Endothelial cell of umbilical vein (primary cell): ENCODE measurements around the gene ZNF407. TPM values are rescaled to one million over a fixed set of nuclear protein-coding genes. Genes with fewer than 3 reads are reported as not detected.

ENCODE experiments used
- BruUV-seq: library from RNA; stranded (reverse); fragments of 400-500 nt; replicated peaks from 2 replicates; lab custom pipeline; 2021; lab: Mats Ljungman, UMichigan
- CTCF ChIA-PET: fragments of 300-600, 350-600 bp; sonication (Branson Sonifier 250); formaldehyde crosslinking; loops from one replicate; lab custom pipeline; 2021; ENCODE audit warnings: antibody characterized with exemption, inconsistent platforms; lab: Charles Lee
- POLR2A ChIA-PET: fragments of 300-600, 350-600 bp; sonication (Branson Sonifier 250); formaldehyde crosslinking; loops from one replicate; lab custom pipeline; 2021; ENCODE audit warnings: antibody characterized with exemption, inconsistent platforms; lab: Charles Lee
- DNase-seq: peaks from one replicate; pipeline ENCODE4 v3.0.0-alpha.2; 2011; ENCODE audit warnings: low read depth, low spot score
- FAIRE-seq: peaks from 2 replicates; lab custom pipeline; 2011; peaks lifted over from hg19 to GRCh38; lab: Jason Lieb, UNC
- H2AFZ ChIP-seq: 2 replicates; pipeline ENCODE4 v1.6.0; 2012; ENCODE audit warnings: low read depth, low read length, control low read depth, inconsistent platforms
- H3K27ac ChIP-seq: 2 replicates; pipeline ENCODE4 v1.5.1; 2011; ENCODE audit warnings: low read depth, mild to moderate bottlenecking, control low read depth, low read length, moderate library complexity; ENCODE audit not compliant: insufficient read depth
- H3K27me3 ChIP-seq, 2 experiments: 2 replicates each; pipeline versions ENCODE4 v1.6.0 to v1.6.1; 2011; ENCODE audit warnings: low read length in 2 of 2, mixed read lengths in 1 of 2; ENCODE audit not compliant: control insufficient read depth in 2 of 2, insufficient read depth in 2 of 2
- H3K36me3 ChIP-seq, 2 experiments: 2 replicates in 1 of 2; 3 replicates in 1 of 2; pipeline ENCODE4 v1.5.1; 2011; ENCODE audit warnings: low read length in 2 of 2, mild to moderate bottlenecking in 1 of 2, moderate library complexity in 1 of 2; ENCODE audit not compliant: control insufficient read depth in 2 of 2, insufficient read depth in 2 of 2; ENCODE audit errors: extremely low read depth in 1 of 2
- H3K4me1 ChIP-seq: 3 replicates; pipeline ENCODE4 v1.5.1; 2011; ENCODE audit warnings: mild to moderate bottlenecking, low read length; ENCODE audit not compliant: control insufficient read depth, insufficient read depth; ENCODE audit errors: extremely low read depth
- H3K4me2 ChIP-seq: 2 replicates; pipeline ENCODE4 v1.6.1; 2011; ENCODE audit warnings: low read length, control low read depth, mixed read lengths; ENCODE audit not compliant: insufficient read depth
- H3K4me3 ChIP-seq, 3 experiments: fragments of 200-600 bp in 1 of 3; sonication (generic), shearing (Covaris generic) in 1 of 3; replicated peaks in 1 of 3; 2 replicates each; pipeline ENCODE4 v1.5.1; 2011 to 2016; ENCODE audit warnings: control low read depth in 3 of 3, low read length in 3 of 3, mild to moderate bottlenecking in 2 of 3, inconsistent platforms in 1 of 3, low read depth in 1 of 3, moderate library complexity in 1 of 3; ENCODE audit not compliant: insufficient read depth in 1 of 3
- H3K79me2 ChIP-seq: 2 replicates; pipeline ENCODE4 v1.6.0; 2012; ENCODE audit warnings: low read length, inconsistent platforms; ENCODE audit not compliant: control insufficient read depth, insufficient read depth
- H3K9ac ChIP-seq: replicated peaks from 2 replicates; pipeline ENCODE3; 2011; ENCODE audit warnings: low read length, control low read depth; ENCODE audit not compliant: insufficient read depth; ENCODE audit errors: extremely low read depth
- H3K9me1 ChIP-seq: replicated peaks from 3 replicates; pipeline ENCODE4 v1.6.0; 2011; ENCODE audit warnings: mild to moderate bottlenecking, low read length; ENCODE audit not compliant: control insufficient read depth, insufficient read depth; ENCODE audit errors: extremely low read depth
- H3K9me3 ChIP-seq: replicated peaks from 2 replicates; pipeline ENCODE4 v1.5.1; 2012; ENCODE audit warnings: low read length, inconsistent platforms; ENCODE audit not compliant: control insufficient read depth, insufficient read depth
- H4K20me1 ChIP-seq: replicated peaks from 2 replicates; pipeline ENCODE3; 2011; ENCODE audit warnings: mild to moderate bottlenecking, low read length; ENCODE audit not compliant: control insufficient read depth, insufficient read depth; ENCODE audit errors: extremely low read depth
- CTCF ChIP-seq, 2 donors: IDR thresholded peaks; 1 replicate in 1 of 2; 2 replicates in 1 of 2; pipeline ENCODE4 v1.5.1; 2011; ENCODE audit warnings: low read length in 2 of 2, mild to moderate bottlenecking in 2 of 2, moderate library complexity in 2 of 2, control low read depth in 1 of 2, inconsistent platforms in 1 of 2, low read depth in 1 of 2; ENCODE audit not compliant: insufficient read depth in 1 of 2; ENCODE audit errors: extremely low read depth in 1 of 2
- EZH2 ChIP-seq: IDR thresholded peaks from 2 replicates; pipeline ENCODE4 v1.6.1; 2012; ENCODE audit warnings: borderline replicate concordance, low read depth, mild to moderate bottlenecking, moderate library complexity, low read length, inconsistent platforms; ENCODE audit not compliant: severe bottlenecking
- FOS ChIP-seq: IDR thresholded peaks from 2 replicates; pipeline ENCODE4 v1.6.1; 2011; ENCODE audit warnings: mild to moderate bottlenecking, low read length, moderate library complexity, borderline replicate concordance; ENCODE audit not compliant: insufficient read depth
- GATA2 ChIP-seq: IDR thresholded peaks from 2 replicates; pipeline ENCODE4 v1.7.0; 2011; ENCODE audit warnings: low read depth, mild to moderate bottlenecking, moderate library complexity, mixed read lengths, low read length; ENCODE audit not compliant: insufficient read length, insufficient read depth
- JUN ChIP-seq: IDR thresholded peaks from 2 replicates; pipeline ENCODE4 v1.6.1; 2011; ENCODE audit warnings: borderline replicate concordance, low read depth; ENCODE audit not compliant: insufficient read length, insufficient read depth
- MAX ChIP-seq: IDR thresholded peaks from 2 replicates; pipeline ENCODE4 v1.6.1; 2011; ENCODE audit not compliant: insufficient read depth, insufficient read length
- MYC ChIP-seq: IDR thresholded peaks from one replicate; pipeline ENCODE4 v1.6.1; 2011; ENCODE audit warnings: mild to moderate bottlenecking, low read depth, low read length
- POLR2A ChIP-seq: IDR thresholded peaks from 2 replicates; pipeline ENCODE4 v1.6.1; 2012; ENCODE audit warnings: low read depth, mild to moderate bottlenecking, control low read depth, low read length
- POLR2AphosphoS5 ChIP-seq: IDR thresholded peaks from 2 replicates; pipeline ENCODE4 v1.6.1; 2012; ENCODE audit warnings: low read depth, mild to moderate bottlenecking, control low read depth, low read length, moderate library complexity; ENCODE audit not compliant: insufficient read depth
- dilution Hi-C: fragments of 300-500 bp; cut with MboI; formaldehyde crosslinking; loops from one replicate; pipeline ENCODE4 v1.15.0; 2019; ENCODE audit warnings: low sequenced_read_pairs; ENCODE audit not compliant: extremely low pct_ligation_motif_present
- intact Hi-C: fragments of 100-400 bp; cut with micrococcal nuclease; formaldehyde crosslinking; loops from one replicate; pipeline ENCODE4 v1.10.0; 2022
- polyA plus RNA-seq, 4 experiments: library from polyadenylated mRNA; depleted of rRNA in 3 of 4; stranded (reverse) in 3 of 4; unstranded in 1 of 4; fragments of >200 nt; gene quantifications; 2 replicates each; pipeline versions ENCODE4 v1.2.1 to v1.2.3, GENCODE V29; 2011 to 2012; ENCODE audit warnings: missing spikeins in 1 of 4
- total RNA-seq: library from RNA; stranded (reverse); gene quantifications from 2 replicates; pipeline ENCODE4 v1.2.3, GENCODE V29; 2021

ZNF407 gene
- total and polyA plus RNA-seq, 2 donors (not counting 3 experiments of a cell fraction or from before 2014, with no cell fraction given), result 3.8 to 20.1 TPM

- TF ChIP-seq FOS (no peak), MYC (no peak), GATA2 (no peak), EZH2 (no peak), POLR2AphosphoS5 (no peak), CTCF (IDR thresholded peaks at IDR 0.05; ENCODE audit: extremely low read depth in 1 of 2, insufficient read depth in 1 of 2, low read depth in 1 of 2, low read length in 2 of 2) (no peak), POLR2A (no peak), MAX (no peak), JUN (no peak)
- Histone ChIP-seq H3K4me1 (no peaks in the 10 kb centered on the region), H3K4me3 (no peak overlapping the region), H2AFZ (no peak overlapping the region), H3K4me2 (no peak overlapping the region), H3K36me3 (no peaks in the 10 kb centered on the region), H3K27me3 (no peaks in the 10 kb centered on the region), H4K20me1 (no peaks in the 10 kb centered on the region), H3K9me1 (no peaks in the 10 kb centered on the region), H3K9ac (no peak overlapping the region), H3K79me2 (no peaks in the 10 kb centered on the region), H3K9me3 (no peaks in the 10 kb centered on the region), H3K27ac (no peak overlapping the region)
- ChIA-PET CTCF (interaction anchor here (4.5 kb wide), 1 partner anchor 14 kb away, joined by 26 read pairs; no protein-coding TSS in a partner anchor), POLR2A (no interaction called here)
- no TSS peak for BruUV-seq
- FAIRE-seq, result no peak
- dilution Hi-C loops, result no loop called here
- intact Hi-C loops, result no loop called here
- no peak for DNase-seq
These were observed 456.9 kb downstream of the ZNF407 start for GRCh38 chr18:75054611-75055010.
